BLaER1 treated with 17β-estradiol and CSF1 and Interleukin-3, amounts not matched to agents 10 nM and 100 nM (cell line): ENCODE measurements around the gene ZSWIM3.

Experiments
- H3K27ac ChIP-seq, 11 experiments: shearing (Covaris generic); formaldehyde crosslinking; 2 replicates each; pipeline ENCODE4 v1.8.1; 2022
- H3K27me3 ChIP-seq, 11 experiments: shearing (Covaris generic); formaldehyde crosslinking; 2 replicates each; pipeline ENCODE4 v1.8.1; 2022
- H3K36me3 ChIP-seq, 11 experiments: shearing (Covaris generic); formaldehyde crosslinking; 2 replicates each; pipeline ENCODE4 v1.8.1; 2022
- H3K4me1 ChIP-seq, 10 experiments: shearing (Covaris generic); formaldehyde crosslinking; 2 replicates each; pipeline ENCODE4 v1.8.1; 2022
- H3K4me2 ChIP-seq, 11 experiments: shearing (Covaris generic); formaldehyde crosslinking; 2 replicates each; pipeline ENCODE4 v1.8.1; 2022
- H3K4me3 ChIP-seq, 10 experiments: shearing (Covaris generic); formaldehyde crosslinking; 2 replicates each; pipeline ENCODE4 v1.8.1; 2022
- H3K9ac ChIP-seq, 11 experiments: shearing (Covaris generic); formaldehyde crosslinking; 2 replicates each; pipeline ENCODE4 v1.8.1; 2022
- H3K9me3 ChIP-seq, 11 experiments: shearing (Covaris generic); formaldehyde crosslinking; replicated peaks in 1 of 11; 2 replicates each; pipeline ENCODE4 v1.8.1; 2022
- H4K20me1 ChIP-seq, 11 experiments: shearing (Covaris generic); formaldehyde crosslinking; 2 replicates each; pipeline ENCODE4 v1.8.1; 2022
- Cebpa-rat ChIP-seq, 11 experiments: shearing (Covaris generic); IDR thresholded peaks; 2 replicates each; pipeline ENCODE4 v1.8.1; 2022

The ZSWIM3 gene

GRCh38 chr20:45909817-45910669 lies 52.6 kb downstream of the ZSWIM3 start:
- peak overlapping the region in 10 of 11 experiments; percentile 38 to 74 (median 69); a peak in 19 of 22 replicates for H3K27ac ChIP-seq

GRCh38 chr20:45910670-45911485 lies 53.5 kb downstream of the ZSWIM3 start:
- peak overlapping the region; percentile 50 to 68 (median 55) for H3K4me3 ChIP-seq
- H3K27me3 ChIP-seq: peaks cover 0 to 31% (median 19%) of the 10 kb centered on the region in 11 experiments; a peak in 20 of 22 replicates
- H3K4me2 ChIP-seq: peak overlapping the region; percentile 83 to 99 (median 95)
- H3K4me1 ChIP-seq: peaks cover 33 to 66% (median 45%) of the 10 kb centered on the region in 10 experiments
- H4K20me1 ChIP-seq: peaks cover 0 to 23% (median 0%) of the 10 kb centered on the region in 11 experiments; a peak in 2 of 22 replicates
- no peaks in the 10 kb centered on the region for H3K9me3 ChIP-seq
- peak overlapping the region; percentile 65 to 80 (median 74); a peak in 21 of 22 replicates for H3K27ac ChIP-seq
- H3K36me3 ChIP-seq: peaks cover 0 to 33% (median 0%) of the 10 kb centered on the region in 11 experiments; a peak in 4 of 22 replicates
- peak in 9 of 11 experiments; percentile 7 to 85 (median 80); a peak in 15 of 22 replicates for TF ChIP-seq Cebpa-rat (IDR thresholded peaks at IDR 0.05)
- peak overlapping the region; percentile 60 to 80 (median 73); a peak in 21 of 22 replicates for H3K9ac ChIP-seq

More at GRCh38 chr20:45909817-45910669, 52.6 kb downstream of the ZSWIM3 start:
- peaks cover 0 to 23% (median 0%) of the 10 kb centered on the region in 11 experiments; a peak in 2 of 22 replicates for H4K20me1 ChIP-seq
- peaks cover 0 to 31% (median 19%) of the 10 kb centered on the region in 11 experiments; a peak in 20 of 22 replicates for H3K27me3 ChIP-seq
- peaks cover 36 to 62% (median 47%) of the 10 kb centered on the region in 10 experiments for H3K4me1 ChIP-seq
- peaks cover 0 to 41% (median 0%) of the 10 kb centered on the region in 11 experiments; a peak in 4 of 22 replicates for H3K36me3 ChIP-seq
- peak overlapping the region in 8 of 11 experiments; percentile 20 to 49 (median 34); a peak in 10 of 22 replicates for H3K9ac ChIP-seq
- H3K4me2 ChIP-seq: peak overlapping the region; percentile 57 to 99 (median 81)
- H3K9me3 ChIP-seq: no peaks in the 10 kb centered on the region
- no peak for TF ChIP-seq Cebpa-rat (IDR thresholded peaks at IDR 0.05)
- peak overlapping the region in 7 of 10 experiments; percentile 1 to 54 (median 36); a peak in 12 of 20 replicates for H3K4me3 ChIP-seq

- Histone ChIP-seq H3K4me3 (peak within 1 kb of the TSS; percentile 50 to 68 (median 55)), H4K20me1 (peaks cover 0 to 23% (median 0%) of the 10 kb centered on the region in 11 experiments; a peak in 2 of 22 replicates), H3K27ac (peak within 1 kb of the TSS; percentile 60 to 80 (median 74)), H3K4me2 (peak within 1 kb of the TSS; percentile 83 to 99 (median 95)), H3K36me3 (peaks cover 0 to 28% (median 0%) of the 10 kb centered on the region in 11 experiments; a peak in 3 of 22 replicates), H3K9ac (peak within 1 kb of the TSS; percentile 60 to 80 (median 73)), H3K4me1 (peaks cover 33 to 74% (median 45%) of the 10 kb centered on the region in 10 experiments), H3K27me3 (peaks cover 0 to 31% (median 19%) of the 10 kb centered on the region in 11 experiments; a peak in 20 of 22 replicates), H3K9me3 (no peaks in the 10 kb centered on the region)
- no peak for TF ChIP-seq Cebpa-rat (IDR thresholded peaks at IDR 0.05)
These were observed 54.3 kb downstream of the ZSWIM3 start, which contains the start of gene PLTP for GRCh38 chr20:45911486-45912343. PLTP (minus strand) TSS chr20:45912155; CDS start chr20:45911452, 703 bp downstream.

- no peak for TF ChIP-seq Cebpa-rat (IDR thresholded peaks at IDR 0.05)
- Histone ChIP-seq H3K9ac (peak overlapping the region; percentile 60 to 80 (median 73)), H3K4me1 (peaks cover 33 to 80% (median 45%) of the 10 kb centered on the region in 10 experiments), H3K4me2 (peak overlapping the region; percentile 83 to 99 (median 95)), H3K36me3 (peaks cover 0 to 22% (median 0%) of the 10 kb centered on the region in 11 experiments; a peak in 3 of 22 replicates), H4K20me1 (peaks cover 0 to 21% (median 0%) of the 10 kb centered on the region in 11 experiments; a peak in 2 of 22 replicates), H3K9me3 (no peaks in the 10 kb centered on the region), H3K4me3 (peak overlapping the region; percentile 50 to 68 (median 55); a peak in 19 of 20 replicates), H3K27me3 (peaks cover 0 to 31% (median 19%) of the 10 kb centered on the region in 11 experiments; a peak in 20 of 22 replicates), H3K27ac (peak overlapping the region; percentile 60 to 80 (median 74); a peak in 17 of 22 replicates)
These were observed 54.9 kb downstream of the ZSWIM3 start for GRCh38 chr20:45912344-45912682.

GRCh38 chr20:45913116-45913515 lies 55.7 kb downstream of the ZSWIM3 start:
- Histone ChIP-seq H3K27ac (peak overlapping the region in 4 of 11 experiments; percentile 43 to 75 (median 63); a peak in 7 of 22 replicates), H3K4me2 (peak overlapping the region in 6 of 11 experiments; percentile 21 to 99 (median 90); a peak in 9 of 22 replicates), H3K4me1 (peaks cover 33 to 88% (median 45%) of the 10 kb centered on the region in 10 experiments)

GRCh38 chr20:45917790-45918141 lies 60.4 kb downstream of the ZSWIM3 start:
- peak overlapping the region in 3 of 11 experiments; percentile 40 to 81 (median 81); a peak in 6 of 22 replicates for H3K4me2 ChIP-seq
- peak overlapping the region in 3 of 11 experiments; percentile 7 to 45 (median 34); a peak in 2 of 22 replicates for H3K9ac ChIP-seq
- H4K20me1 ChIP-seq: no peaks in the 10 kb centered on the region
- H3K27me3 ChIP-seq: peaks cover 0 to 13% (median 1%) of the 10 kb centered on the region in 11 experiments; a peak in 17 of 22 replicates
- TF ChIP-seq Cebpa-rat (IDR thresholded peaks at IDR 0.05): no peak
- peak overlapping the region in 3 of 11 experiments; percentile 42 to 68 (median 56); a peak in 4 of 22 replicates for H3K27ac ChIP-seq
- no peaks in the 10 kb centered on the region for H3K36me3 ChIP-seq
- H3K4me1 ChIP-seq: peaks cover 6 to 97% (median 22%) of the 10 kb centered on the region in 10 experiments; a peak in 18 of 20 replicates
- H3K9me3 ChIP-seq: no peaks in the 10 kb centered on the region
- no peak overlapping the region for H3K4me3 ChIP-seq

More at GRCh38 chr20:45913116-45913515, 55.7 kb downstream of the ZSWIM3 start:
- Histone ChIP-seq H3K27me3 (peaks cover 0 to 31% (median 19%) of the 10 kb centered on the region in 11 experiments; a peak in 20 of 22 replicates), H4K20me1 (peaks cover 0 to 13% (median 0%) of the 10 kb centered on the region in 11 experiments; a peak in 2 of 22 replicates), H3K4me3 (no peak overlapping the region), H3K36me3 (peaks cover 0 to 14% (median 0%) of the 10 kb centered on the region in 11 experiments; a peak in 2 of 22 replicates), H3K9me3 (no peaks in the 10 kb centered on the region), H3K9ac (peak overlapping the region in 3 of 11 experiments; percentile 34 to 41 (median 35); a peak in 3 of 22 replicates)
- TF ChIP-seq Cebpa-rat (IDR thresholded peaks at IDR 0.05): no peak

- no peaks in the 10 kb centered on the region for H3K9me3 ChIP-seq
- peaks cover 0 to 10% (median 0%) of the 10 kb centered on the region in 11 experiments; a peak in 7 of 22 replicates for H3K27me3 ChIP-seq
- H3K4me2 ChIP-seq: peak overlapping the region in 3 of 11 experiments; percentile 40 to 81 (median 81); a peak in 6 of 22 replicates
- no peaks in the 10 kb centered on the region for H3K36me3 ChIP-seq
- no peak overlapping the region for H3K4me3 ChIP-seq
- no peaks in the 10 kb centered on the region for H4K20me1 ChIP-seq
- peak overlapping the region in 4 of 11 experiments; percentile 7 to 34 (median 16); a peak in 5 of 22 replicates for H3K9ac ChIP-seq
- H3K27ac ChIP-seq: peak overlapping the region in 3 of 11 experiments; percentile 42 to 68 (median 56); a peak in 5 of 22 replicates
- H3K4me1 ChIP-seq: peaks cover 6 to 99% (median 20%) of the 10 kb centered on the region in 10 experiments; a peak in 17 of 20 replicates
- no peak for TF ChIP-seq Cebpa-rat (IDR thresholded peaks at IDR 0.05)
These were observed 60.8 kb downstream of the ZSWIM3 start for GRCh38 chr20:45918182-45918737.
